Astrocyte of the cerebellum (primary cell): Measurements from ENCODE around the gene ENTPD6.

ENCODE experiments used
- DNase-seq: peaks from one replicate; pipeline ENCODE4 v3.0.0-alpha.2; 2011; ENCODE audit warnings: low read depth
- H3K4me3 ChIP-seq: 2 replicates; pipeline ENCODE4 v1.5.1; 2011; ENCODE audit warnings: mild to moderate bottlenecking, low read depth, low read length, moderate library complexity
- CTCF ChIP-seq: IDR thresholded peaks from 2 replicates; pipeline ENCODE4 v1.5.1; 2012; ENCODE audit warnings: low read length, low read depth, moderate library complexity, mild to moderate bottlenecking; ENCODE audit errors: missing control alignments
- in situ Hi-C: cut with HindIII; loops from 2 replicates; pipeline ENCODE4 v1.10.0; 2017; ENCODE audit warnings: low sequenced_read_pairs

ENTPD6 gene

DNA sequence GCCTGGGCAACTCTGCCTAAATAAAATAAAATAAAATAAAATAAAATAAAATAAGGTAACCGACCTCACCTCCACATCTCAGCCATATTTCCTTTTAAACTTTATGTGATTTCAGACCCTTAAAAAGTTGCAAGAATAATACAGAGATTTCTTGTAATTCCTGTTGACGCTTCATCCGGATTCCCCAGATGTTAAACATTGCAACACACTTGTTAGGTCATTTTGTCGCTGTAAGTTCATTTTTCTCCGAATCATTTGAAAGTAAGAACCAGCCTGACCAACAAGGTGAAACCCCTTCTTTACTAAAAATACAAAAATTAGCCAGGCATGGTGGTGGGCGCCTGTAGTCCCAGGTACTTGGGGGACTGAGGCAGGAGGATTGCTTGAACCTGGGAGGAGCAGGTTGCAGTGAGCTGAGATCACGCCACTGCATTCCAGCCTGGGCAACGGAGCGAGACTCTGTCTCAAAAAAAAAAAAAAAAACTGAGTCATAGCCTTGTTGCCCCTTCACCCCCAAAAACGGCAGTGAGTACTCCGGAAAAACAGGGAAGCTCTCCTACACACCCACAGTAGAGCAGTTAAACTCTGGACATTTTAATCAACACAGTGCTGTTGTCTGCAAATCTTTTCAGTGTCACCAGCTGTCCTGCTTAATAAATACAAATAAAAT, 58.2 kb downstream of the ENTPD6 start:
- no peak overlapping the region for H3K4me3 ChIP-seq
- no peak for DNase-seq
- TF ChIP-seq CTCF = no peak
- in situ Hi-C loops = loop anchor here (5.0 kb wide), 1 partner anchor 41 kb away; no protein-coding TSS in a partner anchor

GRCh38 chr20:25254571-25254970, 59.1 kb downstream of the ENTPD6 start:
- no peak for DNase-seq
- no peak overlapping the region for H3K4me3 ChIP-seq
- TF ChIP-seq CTCF = no peak
- in situ Hi-C loops = loop anchor here (5.0 kb wide), 1 partner anchor 42 kb away; no protein-coding TSS in a partner anchor

DNA sequence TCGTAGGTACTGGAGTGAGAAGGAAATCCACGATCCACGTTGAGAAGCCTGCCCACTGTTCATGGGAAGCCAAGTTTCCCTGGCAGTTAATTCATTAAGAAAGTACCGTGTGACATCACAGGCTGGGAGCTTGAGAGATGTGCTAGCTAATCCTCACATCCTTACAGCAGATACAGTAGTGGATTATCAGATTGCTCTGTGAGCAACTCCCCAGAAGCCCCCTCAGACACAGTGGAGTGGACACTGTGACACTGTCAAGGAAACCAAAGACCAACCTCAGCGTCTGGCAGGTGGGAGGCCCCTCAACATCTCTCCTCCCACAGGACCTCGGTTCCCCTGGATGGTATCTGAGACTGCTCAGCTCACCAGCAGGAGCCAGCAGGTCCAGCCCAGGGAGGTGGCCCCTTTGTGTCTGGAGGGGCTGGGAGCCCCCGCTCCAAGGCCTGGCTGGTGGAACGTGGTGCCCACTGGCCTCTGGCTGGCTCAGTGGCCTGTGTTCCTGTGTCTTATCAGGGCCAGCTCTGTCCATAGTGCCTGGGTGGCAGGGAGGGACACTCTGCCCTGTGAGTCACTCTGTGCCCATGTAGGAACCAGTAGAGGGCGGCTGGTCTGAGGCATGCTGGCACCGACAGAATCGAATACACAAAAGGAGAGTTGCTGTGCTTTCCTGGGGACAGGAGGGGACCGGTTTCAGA, 59.6 kb downstream of the ENTPD6 start:
- no peak for DNase-seq
- in situ Hi-C loops = loop anchor here (5.0 kb wide), 1 partner anchor 43 kb away; no protein-coding TSS in a partner anchor
- H3K4me3 ChIP-seq = no peak overlapping the region
- no peak for TF ChIP-seq CTCF

DNA sequence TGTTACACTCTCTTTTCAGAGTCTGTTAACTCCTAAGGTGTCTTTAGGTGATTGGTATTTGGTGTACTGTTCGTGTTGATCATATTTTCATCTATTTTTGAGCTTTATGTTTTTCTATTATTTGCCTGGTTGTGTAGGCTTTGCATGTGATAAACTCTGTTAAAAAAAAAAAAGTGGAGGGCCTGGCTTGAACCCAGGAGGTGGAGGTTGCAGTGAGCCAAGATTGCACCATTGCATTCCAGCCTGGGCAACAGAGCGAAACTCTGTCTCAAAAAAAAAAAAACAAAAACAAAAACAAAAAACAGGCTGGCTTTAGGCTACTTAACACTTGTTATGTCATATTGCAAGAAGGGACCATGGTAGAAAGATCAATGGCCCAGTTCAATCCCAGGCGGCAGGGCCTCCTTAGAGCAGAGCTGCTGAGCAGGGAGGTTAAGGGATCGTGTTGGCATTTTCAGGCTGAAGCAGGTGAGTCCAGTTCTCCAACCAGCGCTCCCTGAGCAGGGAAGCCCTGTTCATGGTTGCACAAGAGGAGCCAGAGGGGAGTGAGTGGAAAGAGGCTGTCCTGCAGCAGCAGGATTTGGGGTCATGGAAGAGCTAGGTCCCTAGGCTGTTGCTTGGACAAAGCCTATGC, 60.8 kb downstream of the ENTPD6 start:
- no peak overlapping the region for H3K4me3 ChIP-seq
- in situ Hi-C loops = no loop called here
- no peak for DNase-seq
- no peak for TF ChIP-seq CTCF

- TF ChIP-seq CTCF = no peak
- no peak overlapping the region for H3K4me3 ChIP-seq
- DNase-seq = no peak
- in situ Hi-C loops = no loop called here
These were observed 61.6 kb downstream of the ENTPD6 start for GRCh38 chr20:25257130-25257529.

DNA sequence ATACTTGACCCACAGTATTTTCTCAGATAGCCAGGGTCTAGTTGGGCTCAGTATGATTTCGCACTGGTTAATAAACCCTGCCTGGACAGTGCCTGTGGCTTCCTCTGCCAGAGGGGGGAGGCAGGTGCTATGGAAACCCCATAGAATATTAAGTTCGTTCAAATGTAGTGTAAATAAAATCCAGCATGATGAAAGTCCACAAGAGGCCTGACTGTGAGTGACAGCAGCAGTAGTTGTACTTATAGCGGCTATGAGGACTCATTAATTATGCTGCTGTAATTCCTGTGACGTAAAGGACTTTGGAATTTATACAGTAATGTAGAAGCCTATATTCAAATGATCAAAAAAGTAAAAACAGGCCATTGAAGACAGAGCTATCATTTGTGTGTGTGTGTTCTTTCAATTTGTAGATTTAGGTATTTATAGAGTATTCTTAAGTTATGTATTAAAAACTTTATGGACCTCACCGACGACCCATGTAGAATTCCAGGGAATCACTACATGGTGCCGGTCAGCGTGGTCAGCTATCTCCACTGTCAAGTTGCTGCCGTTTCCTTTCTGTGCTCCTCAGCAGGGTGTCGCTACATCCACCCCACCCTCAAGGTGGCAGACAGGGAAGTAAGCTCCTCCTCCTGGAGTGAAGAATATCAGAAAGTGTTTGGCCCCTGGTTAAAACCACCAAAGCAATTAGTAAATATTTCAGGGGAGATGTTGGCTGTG, 62.4 kb downstream of the ENTPD6 start:
- DNase-seq = no peak

More for the DNA sequence above, 62.4 kb downstream of the ENTPD6 start:
- in situ Hi-C loops = no loop called here
- TF ChIP-seq CTCF = no peak
- no peak overlapping the region for H3K4me3 ChIP-seq
